ENCODE data around the gene OTUD5. TPM values are rescaled to one million over a fixed set of nuclear protein-coding genes. Genes with fewer than 3 reads are reported as not detected.
"Not testable (repeated sequence)": the region's sequence is repeated elsewhere in the genome, so short reads cannot be mapped to it uniquely, and the experiment has no call there.

The OTUD5 gene, protein sequence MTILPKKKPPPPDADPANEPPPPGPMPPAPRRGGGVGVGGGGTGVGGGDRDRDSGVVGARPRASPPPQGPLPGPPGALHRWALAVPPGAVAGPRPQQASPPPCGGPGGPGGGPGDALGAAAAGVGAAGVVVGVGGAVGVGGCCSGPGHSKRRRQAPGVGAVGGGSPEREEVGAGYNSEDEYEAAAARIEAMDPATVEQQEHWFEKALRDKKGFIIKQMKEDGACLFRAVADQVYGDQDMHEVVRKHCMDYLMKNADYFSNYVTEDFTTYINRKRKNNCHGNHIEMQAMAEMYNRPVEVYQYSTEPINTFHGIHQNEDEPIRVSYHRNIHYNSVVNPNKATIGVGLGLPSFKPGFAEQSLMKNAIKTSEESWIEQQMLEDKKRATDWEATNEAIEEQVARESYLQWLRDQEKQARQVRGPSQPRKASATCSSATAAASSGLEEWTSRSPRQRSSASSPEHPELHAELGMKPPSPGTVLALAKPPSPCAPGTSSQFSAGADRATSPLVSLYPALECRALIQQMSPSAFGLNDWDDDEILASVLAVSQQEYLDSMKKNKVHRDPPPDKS
- total RNA-seq = 19.4 and 23.8 TPM in 2 replicates

DNA sequence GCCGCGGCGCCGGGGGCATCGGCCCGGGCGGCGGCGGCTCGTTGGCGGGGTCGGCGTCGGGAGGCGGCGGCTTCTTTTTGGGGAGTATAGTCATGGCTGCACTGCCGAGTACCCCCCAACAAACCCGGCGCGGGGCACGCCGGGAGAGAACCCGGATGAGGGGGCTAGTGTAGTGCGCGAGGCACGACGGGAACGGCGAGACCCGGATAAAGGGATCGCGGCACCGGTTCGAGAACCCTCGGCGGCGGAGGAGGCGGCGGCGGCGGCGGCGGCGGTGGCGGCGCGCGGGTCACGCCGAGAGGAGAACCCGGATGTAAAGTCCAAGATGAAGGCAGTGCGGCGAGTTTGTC, at the start of gene OTUD5:
Gene OTUD5 (minus strand): TSS at position 131 of the 350 bp plus-strand sequence. CDS start 37 bp downstream, at position 94.
- DNase-seq (ENCODE audit: low read depth in 2 of 2) = no peak

DNA sequence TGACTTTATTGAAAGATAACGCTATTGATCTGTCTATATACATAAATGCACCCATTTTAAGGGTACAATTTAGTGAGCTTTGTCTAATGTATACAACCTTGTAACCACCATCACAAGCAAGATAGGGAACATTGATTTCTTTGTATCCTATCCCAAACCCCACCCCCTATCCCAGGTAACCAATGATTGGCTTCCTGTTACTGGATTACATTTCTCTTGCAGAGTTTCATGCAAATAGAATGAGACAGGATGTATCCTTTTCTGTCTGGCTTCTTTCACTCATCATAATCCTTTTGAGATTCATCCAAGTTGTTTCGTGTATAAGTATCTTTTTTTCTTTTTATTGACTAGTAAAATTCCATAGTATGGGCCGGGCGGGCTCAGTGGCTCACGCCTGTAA, 46.3 kb upstream of the OTUD5 start:
- no peak for DNase-seq (ENCODE audit: low read depth in 2 of 2)

DNA sequence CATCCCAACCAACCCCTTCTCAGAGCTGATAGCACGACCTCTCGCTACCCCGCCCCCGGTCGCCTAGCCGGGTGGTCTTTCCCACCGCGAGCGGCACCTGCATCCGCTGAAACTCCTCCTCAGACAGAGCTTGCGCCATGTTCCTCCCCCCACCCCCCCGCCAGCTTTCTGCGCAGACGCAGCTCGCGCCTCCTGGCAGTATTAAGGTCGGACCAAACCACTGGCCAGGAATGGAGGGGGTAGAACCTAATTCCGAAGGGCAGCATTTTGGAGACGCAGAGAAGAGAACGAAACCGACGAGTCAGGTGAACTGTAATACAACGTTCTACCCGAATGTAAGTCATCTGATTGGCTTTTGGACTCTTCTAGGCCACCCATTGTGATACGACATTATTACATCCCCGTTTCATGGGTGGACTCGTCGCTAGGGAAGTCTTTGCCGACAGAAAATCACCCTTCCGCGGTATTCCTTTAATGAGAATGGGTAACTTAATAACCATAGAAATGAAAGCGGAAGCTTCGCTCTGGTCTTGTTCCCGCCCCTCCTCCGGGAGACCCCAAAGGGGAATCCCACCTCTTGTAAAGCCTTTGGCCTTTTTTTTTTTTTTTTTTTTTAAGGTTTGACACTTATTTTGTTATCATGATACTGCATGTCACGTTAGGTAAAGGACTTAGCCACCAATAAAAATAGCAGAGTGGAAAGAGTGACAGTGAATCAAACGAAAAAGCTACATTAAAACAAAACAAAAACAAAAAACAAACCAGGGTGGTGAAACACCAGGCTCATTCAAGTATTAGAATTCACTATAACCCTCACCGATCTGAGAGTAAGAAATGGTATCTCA, 44.9 kb upstream of the OTUD5 start, which contains the start of gene GRIPAP1:
Gene GRIPAP1 (minus strand): TSS at position 174 of the 845 bp plus-strand sequence. CDS start 35 bp downstream, at position 139.
- DNase-seq (ENCODE audit: low read depth in 2 of 2) = peak; percentile 90 to 94

DNA sequence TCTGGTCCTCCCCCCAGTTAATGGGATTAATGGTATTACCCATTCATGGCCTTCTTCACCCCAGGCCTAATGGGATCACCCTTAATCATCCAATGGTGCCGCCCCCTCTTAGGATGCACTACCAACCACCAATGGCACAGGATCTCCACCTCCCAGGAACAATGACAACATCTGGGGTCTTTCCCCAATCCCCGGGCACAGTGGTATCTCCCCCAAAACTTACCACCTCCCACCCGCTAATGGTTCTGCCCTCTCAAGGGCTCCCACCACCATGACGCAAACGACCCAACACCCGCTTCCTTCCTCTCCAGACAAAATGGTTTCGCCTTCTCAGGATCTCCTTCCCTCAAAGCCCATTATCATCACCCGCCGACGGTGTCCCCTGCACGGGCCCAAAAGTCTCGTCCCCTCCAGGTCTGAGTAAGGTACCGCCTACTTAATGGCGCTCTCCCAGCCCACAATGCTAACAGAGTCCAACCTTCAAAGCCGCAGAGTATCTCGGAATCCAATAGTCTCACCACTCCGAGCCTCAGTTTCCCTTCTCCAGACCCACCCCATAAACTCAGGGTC, 44.2 kb upstream of the OTUD5 start:
- peak in 1 of 2 donors; percentile 65 for DNase-seq (ENCODE audit: low read depth in 2 of 2)

DNA sequence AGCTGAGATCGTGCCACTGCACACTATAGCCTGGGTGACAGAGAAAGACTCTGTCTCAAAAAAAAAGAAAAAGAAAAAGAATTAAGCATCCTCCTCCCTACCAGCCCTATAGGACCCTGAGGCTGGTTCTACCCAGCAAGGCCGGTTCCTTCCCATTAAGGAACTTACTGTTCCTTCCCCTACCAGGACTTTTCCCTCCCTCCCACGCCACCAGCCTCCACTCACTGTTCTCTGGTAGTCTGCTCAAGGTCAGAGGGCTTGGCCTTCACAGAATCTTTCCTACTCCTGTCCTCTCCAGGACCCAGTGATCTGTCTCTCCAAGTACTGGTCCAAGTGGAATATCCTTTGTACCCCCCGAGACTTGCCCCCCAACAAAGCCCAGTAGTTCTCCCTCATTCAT, 43.2 kb upstream of the OTUD5 start:
- no peak for DNase-seq (ENCODE audit: low read depth in 2 of 2)

DNA sequence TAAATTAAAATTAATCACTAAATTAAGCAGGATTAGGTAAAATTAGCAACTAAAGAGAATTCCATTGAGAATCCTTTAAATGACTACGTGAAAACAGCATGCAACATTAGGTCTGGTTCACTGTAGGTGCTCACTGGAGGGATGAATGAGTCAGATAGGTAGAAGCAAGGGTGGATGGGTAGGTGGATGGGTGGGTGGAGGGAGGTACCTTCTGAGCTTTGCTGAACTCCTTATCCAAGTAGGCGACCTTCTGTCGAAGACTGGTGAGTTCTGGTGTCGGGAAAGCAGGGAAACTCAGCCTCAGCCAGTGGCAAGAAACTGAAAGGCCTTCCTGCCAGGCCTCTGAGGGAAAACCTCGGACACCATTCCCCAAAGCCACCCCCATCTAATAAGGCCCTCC, 41.6 kb upstream of the OTUD5 start:
- DNase-seq (ENCODE audit: low read depth in 2 of 2) = no peak

DNA sequence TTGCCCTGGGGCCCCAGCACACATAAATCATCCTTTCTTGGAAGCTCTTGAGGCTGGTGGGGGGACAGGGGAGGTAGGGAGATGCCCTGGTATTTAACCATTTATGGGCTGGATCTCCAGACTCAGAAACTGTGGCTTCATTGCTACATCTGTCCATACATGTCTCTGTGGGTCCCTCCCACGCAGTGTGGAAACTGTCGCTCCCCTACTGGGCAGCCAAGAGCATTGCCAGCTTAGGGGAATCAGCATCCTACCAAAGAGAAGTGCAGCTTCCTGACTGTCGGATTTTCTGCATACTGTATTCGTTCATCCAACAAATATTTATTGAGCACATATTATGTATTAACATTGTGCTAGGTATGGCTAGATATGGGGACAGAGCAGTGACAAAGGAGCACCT, 41.0 kb upstream of the OTUD5 start:
- no peak for DNase-seq (ENCODE audit: low read depth in 2 of 2)

DNA sequence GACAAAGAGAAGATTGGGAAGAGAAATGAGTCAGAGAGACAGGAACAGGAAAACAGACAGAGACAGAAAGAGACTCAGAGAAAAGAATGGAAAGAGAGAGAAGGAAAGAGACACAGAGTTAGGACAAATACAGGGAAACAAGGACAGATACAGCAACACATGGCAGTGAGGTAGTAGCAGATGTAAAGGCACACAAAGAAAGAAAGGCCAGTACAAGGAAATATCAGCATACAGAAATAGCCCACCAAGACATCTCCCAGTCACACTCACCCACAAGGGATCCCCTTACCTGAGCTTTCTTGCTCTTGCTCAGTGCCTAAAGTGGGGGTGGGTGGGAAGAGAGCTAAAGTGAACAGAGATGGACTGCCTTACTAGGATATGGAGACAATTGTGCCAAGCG, 40.5 kb upstream of the OTUD5 start:
- no peak for DNase-seq (ENCODE audit: low read depth in 2 of 2)

DNA sequence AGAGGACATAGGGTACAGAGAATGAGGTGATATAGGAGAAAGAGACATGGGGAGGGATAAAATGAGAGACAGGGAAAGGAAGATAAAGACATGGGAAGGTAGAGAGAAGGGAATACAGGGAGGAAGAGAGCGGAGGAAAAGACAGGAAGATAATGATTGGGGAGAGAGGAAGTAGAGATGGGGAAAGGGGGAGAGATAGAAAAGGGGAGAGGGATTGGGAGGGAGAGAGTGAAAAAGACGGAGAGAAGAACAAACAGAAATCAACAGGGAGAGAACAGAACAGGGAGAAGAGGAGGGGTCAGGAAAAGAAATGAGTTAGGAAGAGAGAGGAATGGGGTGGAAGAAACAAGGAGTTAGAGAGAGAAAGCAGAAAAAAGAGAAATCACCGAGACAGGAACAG, 40.0 kb upstream of the OTUD5 start:
- no peak for DNase-seq (ENCODE audit: low read depth in 2 of 2)

DNA sequence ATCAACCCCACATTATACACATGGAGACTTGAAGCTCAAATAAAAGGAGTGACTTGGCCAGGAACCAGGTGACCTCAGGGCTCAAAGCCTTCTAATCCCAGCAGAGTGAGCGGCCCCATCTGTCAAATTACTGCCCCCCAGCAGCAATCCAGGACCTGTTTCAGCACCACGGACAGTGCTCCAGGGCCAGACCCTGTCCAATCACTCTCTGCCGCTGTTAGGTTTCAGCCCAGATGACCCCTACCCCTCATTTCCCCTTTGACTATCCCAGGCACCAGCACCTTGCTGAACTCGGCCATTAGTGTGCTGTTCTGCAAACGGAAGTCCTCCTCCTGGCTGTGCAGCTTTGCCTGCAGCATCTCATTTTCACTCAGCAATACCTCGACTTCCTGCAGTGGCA, 39.6 kb upstream of the OTUD5 start:
- DNase-seq (ENCODE audit: low read depth in 2 of 2) = peak in 1 of 2 donors; percentile 9

DNA sequence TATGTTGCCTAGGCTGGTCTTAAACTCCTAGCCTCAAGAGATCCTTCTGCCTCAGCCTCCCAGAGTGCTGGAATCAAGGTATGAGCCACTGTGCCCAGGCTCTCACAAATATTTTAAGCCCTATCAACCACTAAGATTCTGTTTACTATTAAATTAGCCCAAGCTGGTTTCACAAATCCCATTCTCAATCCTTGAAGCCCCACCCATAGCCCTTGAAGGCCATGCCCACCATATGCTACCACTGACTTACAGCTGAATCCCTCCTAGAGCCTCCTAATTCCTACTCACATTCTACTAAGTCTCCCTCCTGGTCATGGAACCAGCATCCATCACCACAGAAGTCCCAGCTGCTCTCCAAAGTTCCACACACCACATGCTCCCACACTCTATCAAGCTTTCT, 34.9 kb upstream of the OTUD5 start:
- no peak for DNase-seq (ENCODE audit: low read depth in 2 of 2)

DNA sequence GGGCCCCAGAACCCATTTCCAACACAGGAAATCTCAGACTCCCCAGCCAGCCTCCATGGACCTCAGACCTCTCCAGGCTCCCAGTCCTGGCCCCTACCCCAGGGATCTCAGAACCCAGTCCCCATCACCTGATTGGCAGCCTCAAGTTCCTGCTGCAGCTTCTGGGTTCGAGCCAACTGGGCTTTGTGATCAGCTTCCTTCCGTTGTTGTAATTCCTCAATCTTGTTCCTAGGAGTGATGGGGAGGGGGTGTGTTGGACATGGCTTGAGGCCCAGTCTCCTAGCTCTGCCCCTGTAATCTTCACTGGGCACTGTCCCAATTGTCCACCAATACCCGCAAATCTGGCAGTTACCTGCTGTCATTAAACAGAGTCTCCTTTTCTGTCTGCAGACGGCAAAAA, 32.1 kb upstream of the OTUD5 start:
- DNase-seq (ENCODE audit: low read depth in 2 of 2) = peak; percentile 19 to 77

DNA sequence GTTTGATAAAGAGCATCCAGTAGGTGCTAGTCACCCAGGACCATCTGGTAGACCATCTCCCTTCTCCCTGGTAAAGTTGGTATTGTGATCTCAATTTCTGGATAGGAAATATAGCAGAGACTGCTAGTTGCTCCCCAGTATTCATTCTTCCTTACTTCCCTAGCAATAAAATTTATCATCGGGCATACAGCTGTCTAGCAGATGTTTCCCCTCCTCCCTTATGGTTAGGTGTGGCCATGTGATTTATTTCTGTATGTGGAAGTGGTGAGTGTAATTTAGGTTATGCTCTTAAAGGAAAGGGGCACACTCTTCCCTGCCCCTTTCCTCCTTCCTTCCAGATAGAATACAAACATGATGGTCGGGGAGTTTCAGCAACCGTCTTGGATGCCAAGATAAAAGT, 26.5 kb upstream of the OTUD5 start:
- no peak for DNase-seq (ENCODE audit: low read depth in 2 of 2)

DNA sequence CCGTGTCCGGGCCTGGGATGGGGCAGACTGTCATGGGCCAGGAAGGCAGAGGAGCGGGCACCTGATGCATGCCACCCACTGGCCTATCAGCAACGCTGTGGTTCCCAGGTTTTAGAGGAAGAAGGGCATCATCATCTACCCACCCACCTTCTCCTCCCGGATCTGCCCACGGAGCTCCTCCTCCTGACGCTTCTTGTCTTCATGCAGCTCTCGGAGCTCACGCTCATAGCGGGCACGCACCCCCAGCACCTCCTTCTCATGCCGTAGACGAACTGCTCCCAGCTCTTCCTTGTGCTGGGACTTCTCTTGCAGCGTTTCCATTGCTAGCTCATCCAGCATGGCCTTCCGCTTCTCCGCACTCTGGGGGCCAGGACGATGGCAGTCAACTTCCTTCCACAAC, 25.7 kb upstream of the OTUD5 start:
- DNase-seq (ENCODE audit: low read depth in 2 of 2) = no peak

DNA sequence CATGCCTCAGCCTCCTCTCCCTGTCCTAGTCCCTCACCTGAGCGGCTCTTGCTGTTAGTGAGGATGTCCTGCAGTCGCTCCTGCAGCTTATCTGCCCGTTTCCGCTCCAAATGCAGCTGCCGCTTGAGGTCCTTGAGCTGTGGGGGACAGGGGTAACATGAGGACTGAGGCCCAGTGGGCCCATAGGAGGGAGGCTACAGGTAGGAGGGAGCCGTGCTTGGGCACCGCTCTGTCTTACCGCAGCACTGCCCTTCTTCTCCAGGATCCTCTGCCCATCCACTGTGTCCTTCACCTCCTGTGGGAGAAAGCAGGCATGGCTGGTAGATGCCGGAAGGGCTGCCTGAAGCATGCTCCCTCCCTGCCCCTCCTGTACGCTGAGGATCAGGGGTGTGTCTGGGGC, 23.8 kb upstream of the OTUD5 start:
- no peak for DNase-seq (ENCODE audit: low read depth in 2 of 2)

DNA sequence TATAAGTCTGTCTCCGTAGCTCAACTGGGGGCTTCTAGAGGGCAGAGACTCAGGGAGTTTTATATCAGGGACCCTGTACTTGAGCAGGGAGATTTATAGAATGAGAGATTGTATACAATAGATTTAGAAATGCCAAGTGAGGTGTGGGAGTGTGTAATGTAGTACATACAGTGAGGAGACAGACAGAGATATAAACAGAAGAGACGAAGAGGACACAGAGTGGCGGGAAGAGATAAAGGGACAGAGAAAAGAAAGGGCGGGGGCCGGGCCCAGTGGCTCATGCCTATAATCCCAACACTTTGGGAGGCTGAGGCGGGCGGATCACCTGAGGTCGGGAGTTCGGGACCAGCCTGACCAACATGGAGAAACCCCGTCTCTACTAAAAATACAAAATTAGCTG, 22.9 kb upstream of the OTUD5 start:
- not testable (repeated sequence) for DNase-seq (ENCODE audit: low read depth in 2 of 2)

DNA sequence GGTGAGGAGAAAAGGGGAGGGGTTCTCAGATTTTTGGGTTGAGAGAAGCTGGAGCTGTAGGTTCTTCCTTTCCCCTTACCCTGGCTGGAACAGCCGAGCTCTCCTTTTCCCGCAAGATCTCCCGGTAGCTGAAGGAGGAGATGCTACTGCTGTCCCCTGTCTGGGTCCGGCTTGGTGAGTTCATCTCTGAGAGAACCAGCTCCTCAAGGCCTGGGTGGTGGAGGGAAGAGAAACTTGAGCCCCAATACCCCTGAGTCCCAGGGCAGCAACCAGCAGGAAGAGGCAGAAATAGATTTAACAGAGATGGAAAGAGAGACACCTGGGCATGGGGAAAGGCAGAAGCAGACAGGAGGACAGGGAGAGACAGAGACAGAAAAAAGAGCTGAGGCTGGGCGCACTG, 20.8 kb upstream of the OTUD5 start:
- no peak for DNase-seq (ENCODE audit: low read depth in 2 of 2)

DNA sequence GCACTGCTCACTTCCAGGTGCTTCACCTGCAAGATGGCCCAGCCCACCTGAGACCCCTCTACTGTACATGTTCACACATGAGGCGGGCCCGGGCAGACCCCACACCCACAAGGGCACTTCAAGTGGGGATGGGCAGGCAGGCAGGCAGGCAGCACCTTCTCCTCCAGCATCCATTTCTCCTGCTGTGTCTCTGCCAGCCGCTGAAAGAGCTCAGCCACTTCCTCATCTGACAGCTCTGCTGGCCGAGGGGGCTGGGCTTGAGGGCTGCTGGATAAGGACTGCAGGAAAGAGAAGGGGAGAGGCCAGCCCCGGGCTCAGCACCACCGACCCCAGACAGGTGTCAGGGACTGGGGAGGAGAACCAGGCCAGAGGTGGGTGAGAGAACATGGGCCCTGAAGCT, 18.7 kb upstream of the OTUD5 start:
- DNase-seq (ENCODE audit: low read depth in 2 of 2) = no peak

DNA sequence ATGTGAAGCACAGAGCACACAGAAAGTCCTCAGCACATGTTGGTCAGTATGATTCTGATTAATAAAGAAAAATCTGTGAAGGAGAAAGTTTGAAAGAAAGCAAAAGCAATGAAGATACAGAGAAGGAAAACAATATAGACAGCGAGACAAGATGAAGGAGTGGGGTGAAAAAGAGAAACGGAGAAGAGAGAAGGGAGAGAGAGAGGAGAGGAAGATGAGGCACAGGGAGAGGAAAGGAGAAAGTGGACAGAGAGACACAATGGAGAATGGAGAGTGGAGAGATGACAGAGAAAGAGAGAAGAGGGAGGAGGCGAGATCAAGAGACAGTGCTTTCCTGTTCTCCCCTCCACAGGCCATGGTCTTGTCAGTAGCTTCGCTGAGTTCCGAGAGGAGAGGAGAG, 18.1 kb upstream of the OTUD5 start:
- no peak for DNase-seq (ENCODE audit: low read depth in 2 of 2)

DNA sequence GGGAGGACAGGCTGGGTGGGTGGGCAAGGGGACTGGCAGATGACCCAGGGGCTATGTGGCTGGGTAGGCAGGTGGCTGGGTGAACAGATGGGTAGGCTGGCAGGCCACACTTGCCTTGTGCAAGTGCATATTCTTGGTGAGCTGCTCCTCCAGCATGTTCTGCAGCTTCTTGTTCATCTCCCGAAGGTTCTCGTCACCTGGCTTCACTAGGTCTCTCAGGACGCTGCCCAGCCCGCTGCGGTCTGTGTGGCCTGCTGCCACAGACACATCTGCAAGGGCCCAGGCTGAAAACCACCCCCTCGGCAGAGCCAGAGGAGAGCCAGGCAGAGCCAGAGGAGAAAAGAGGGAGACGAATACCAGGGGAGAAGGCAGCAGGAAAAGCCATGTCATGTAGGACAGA, 17.6 kb upstream of the OTUD5 start:
- no peak for DNase-seq (ENCODE audit: low read depth in 2 of 2)

DNA sequence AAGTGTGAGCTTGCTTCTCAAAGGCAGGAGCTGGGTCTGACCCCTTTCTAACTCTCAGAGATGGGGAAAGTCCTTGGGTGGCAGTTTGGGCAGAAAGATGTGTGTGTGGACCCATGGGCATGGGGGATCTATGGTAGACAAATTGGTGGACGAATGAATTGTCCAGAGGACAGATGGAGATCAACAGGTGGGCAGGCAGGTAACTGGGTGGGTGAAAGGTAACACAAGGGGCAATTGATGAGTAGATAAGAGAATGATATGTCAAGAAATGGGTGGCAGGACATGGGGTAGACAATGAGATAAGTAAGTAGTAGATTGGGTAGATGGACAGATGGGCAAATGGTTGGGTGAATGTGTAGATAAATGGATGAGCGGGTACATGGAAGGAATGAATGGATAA, 17.2 kb upstream of the OTUD5 start:
- no peak for DNase-seq (ENCODE audit: low read depth in 2 of 2)

DNA sequence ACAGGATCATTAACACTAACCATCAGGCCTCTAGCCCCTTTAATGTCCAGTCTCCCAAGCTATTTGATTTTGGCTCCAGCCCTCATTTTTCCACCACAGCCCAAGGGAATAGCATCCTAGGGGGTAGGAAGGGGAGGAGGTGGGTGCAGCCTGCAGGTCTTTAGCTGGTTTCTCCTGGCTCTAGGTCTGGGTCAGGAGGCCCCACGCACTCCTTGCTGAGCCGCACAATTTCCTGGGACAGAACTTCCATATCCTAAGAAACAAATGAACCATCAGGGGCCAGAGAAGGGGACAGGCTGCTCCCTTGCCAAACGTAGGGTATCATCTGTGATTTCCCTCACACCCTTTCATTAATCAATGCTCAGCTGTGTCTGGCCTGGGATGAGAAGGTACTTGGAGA, 16.6 kb upstream of the OTUD5 start:
- no peak for DNase-seq (ENCODE audit: low read depth in 2 of 2)
